ENCODE measurements around the gene EHD1. TPM values are rescaled to one million over a fixed set of nuclear protein-coding genes. Genes with fewer than 3 reads are reported as not detected.

Gene EHD1
- total and polyA plus RNA-seq, 9 of the 15 experiments (the other 6 are each of a cell fraction or from before 2014, with no cell fraction given) = 0.46 to 65.0 (median 16.4) TPM

- TF ChIP-seq, protein P1, sequence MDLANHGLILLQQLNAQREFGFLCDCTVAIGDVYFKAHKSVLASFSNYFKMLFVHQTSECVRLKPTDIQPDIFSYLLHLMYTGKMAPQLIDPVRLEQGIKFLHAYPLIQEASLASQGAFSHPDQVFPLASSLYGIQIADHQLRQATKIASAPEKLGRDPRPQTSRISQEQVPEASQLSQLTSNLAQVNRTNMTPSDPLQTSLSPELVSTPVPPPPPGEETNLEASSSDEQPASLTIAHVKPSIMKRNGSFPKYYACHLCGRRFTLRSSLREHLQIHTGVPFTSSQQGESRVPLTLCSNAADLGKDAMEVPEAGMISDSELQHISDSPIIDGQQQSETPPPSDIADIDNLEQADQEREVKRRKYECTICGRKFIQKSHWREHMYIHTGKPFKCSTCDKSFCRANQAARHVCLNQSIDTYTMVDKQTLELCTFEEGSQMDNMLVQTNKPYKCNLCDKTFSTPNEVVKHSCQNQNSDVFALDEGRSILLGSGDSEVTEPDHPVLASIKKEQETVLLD (IDR thresholded peaks at IDR 0.05) = peak; percentile 48; the same call in 1 of the 2 replicates
- TF ChIP-seq FOXP1 (CRISPR knock-in tag; IDR thresholded peaks at IDR 0.05) (0 out of 2 replicates have a peak, but pooled peaks have one; percentile 16), NFXL1 (CRISPR knock-in tag; IDR thresholded peaks at IDR 0.05) (no peak), ZKSCAN1 (IDR thresholded peaks at IDR 0.05; ENCODE audit: low read depth, low read length) (no peak), ELF1 (tag; IDR thresholded peaks at IDR 0.05) (no peak), MXI1 (IDR thresholded peaks at IDR 0.05; ENCODE audit: low read depth, low read length) (no peak), ZNF830 (CRISPR knock-in tag; IDR thresholded peaks at IDR 0.05) (no peak), NFYB (IDR thresholded peaks at IDR 0.05; ENCODE audit: extremely low read depth, insufficient read length) (no peak), VEZF1 (CRISPR knock-in tag; IDR thresholded peaks at IDR 0.05) (peak; percentile 67), RBM17 (IDR thresholded peaks at IDR 0.05; ENCODE audit: borderline replicate concordance, low read depth, low read length) (no peak), FOS (IDR thresholded peaks at IDR 0.05; ENCODE audit: extremely low read depth, insufficient read length) (no peak), TGIF2 (CRISPR knock-in tag; IDR thresholded peaks at IDR 0.05) (no peak), GATA2 (CRISPR knock-in tag; IDR thresholded peaks at IDR 0.05) (peak; percentile 87), HDAC2 (IDR thresholded peaks at IDR 0.05) (no peak), GABPB2 (CRISPR knock-in tag; conservative IDR thresholded peaks at IDR 0.05) (no peak), NCOA6 (IDR thresholded peaks at IDR 0.05) (no peak), TEAD1 (CRISPR knock-in tag; IDR thresholded peaks at IDR 0.05) (peak; percentile 63 to 71; a peak in 2 of 4 replicates), ZNF444 (CRISPR knock-in tag; IDR thresholded peaks at IDR 0.05) (no peak), ETV5 (CRISPR knock-in tag; IDR thresholded peaks at IDR 0.05; ENCODE audit: low read depth) (no peak), ZKSCAN3 (CRISPR knock-in tag; IDR thresholded peaks at IDR 0.05) (no peak), IRF2 (CRISPR knock-in tag; IDR thresholded peaks at IDR 0.05) (no peak)
- TF ChIP-seq, protein P2, sequence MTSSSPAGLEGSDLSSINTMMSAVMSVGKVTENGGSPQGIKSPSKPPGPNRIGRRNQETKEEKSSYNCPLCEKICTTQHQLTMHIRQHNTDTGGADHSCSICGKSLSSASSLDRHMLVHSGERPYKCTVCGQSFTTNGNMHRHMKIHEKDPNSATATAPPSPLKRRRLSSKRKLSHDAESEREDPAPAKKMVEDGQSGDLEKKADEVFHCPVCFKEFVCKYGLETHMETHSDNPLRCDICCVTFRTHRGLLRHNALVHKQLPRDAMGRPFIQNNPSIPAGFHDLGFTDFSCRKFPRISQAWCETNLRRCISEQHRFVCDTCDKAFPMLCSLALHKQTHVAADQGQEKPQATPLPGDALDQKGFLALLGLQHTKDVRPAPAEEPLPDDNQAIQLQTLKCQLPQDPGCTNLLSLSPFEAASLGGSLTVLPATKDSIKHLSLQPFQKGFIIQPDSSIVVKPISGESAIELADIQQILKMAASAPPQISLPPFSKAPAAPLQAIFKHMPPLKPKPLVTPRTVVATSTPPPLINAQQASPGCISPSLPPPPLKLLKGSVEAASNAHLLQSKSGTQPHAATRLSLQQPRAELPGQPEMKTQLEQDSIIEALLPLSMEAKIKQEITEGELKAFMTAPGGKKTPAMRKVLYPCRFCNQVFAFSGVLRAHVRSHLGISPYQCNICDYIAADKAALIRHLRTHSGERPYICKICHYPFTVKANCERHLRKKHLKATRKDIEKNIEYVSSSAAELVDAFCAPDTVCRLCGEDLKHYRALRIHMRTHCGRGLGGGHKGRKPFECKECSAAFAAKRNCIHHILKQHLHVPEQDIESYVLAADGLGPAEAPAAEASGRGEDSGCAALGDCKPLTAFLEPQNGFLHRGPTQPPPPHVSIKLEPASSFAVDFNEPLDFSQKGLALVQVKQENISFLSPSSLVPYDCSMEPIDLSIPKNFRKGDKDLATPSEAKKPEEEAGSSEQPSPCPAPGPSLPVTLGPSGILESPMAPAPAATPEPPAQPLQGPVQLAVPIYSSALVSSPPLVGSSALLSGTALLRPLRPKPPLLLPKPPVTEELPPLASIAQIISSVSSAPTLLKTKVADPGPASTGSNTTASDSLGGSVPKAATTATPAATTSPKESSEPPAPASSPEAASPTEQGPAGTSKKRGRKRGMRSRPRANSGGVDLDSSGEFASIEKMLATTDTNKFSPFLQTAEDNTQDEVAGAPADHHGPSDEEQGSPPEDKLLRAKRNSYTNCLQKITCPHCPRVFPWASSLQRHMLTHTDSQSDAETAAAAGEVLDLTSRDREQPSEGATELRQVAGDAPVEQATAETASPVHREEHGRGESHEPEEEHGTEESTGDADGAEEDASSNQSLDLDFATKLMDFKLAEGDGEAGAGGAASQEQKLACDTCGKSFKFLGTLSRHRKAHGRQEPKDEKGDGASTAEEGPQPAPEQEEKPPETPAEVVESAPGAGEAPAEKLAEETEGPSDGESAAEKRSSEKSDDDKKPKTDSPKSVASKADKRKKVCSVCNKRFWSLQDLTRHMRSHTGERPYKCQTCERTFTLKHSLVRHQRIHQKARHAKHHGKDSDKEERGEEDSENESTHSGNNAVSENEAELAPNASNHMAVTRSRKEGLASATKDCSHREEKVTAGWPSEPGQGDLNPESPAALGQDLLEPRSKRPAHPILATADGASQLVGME (CRISPR knock-in tag; IDR thresholded peaks at IDR 0.05) = no peak
Observed at GRCh38 chr11:64870176-64870892, 8.1 kb downstream of the EHD1 start (continued).

All from K562 (cell line).